Glutamatergic neuron (in vitro differentiated cells): ENCODE results near the gene FLVCR1. TPM values are rescaled to one million over a fixed set of nuclear protein-coding genes. Genes with fewer than 3 reads are reported as not detected.

Experiments used
- DNase-seq: peaks from one replicate; pipeline ENCODE4 v3.0.0; 2022
- H3K27ac Mint-ChIP-seq: one replicate; pipeline ENCODE4 v1.8.0; 2020; ENCODE audit warnings: mild to moderate bottlenecking, mixed read lengths, inconsistent platforms; ENCODE audit not compliant: unreplicated experiment
- H3K27me3 Mint-ChIP-seq: one replicate; pipeline ENCODE4 v1.8.0; 2020; ENCODE audit warnings: mild to moderate bottlenecking, moderate library complexity, mixed read lengths, inconsistent platforms; ENCODE audit not compliant: unreplicated experiment
- H3K36me3 Mint-ChIP-seq: one replicate; pipeline ENCODE4 v1.8.0; 2020; ENCODE audit warnings: mild to moderate bottlenecking, mixed read lengths, inconsistent platforms; ENCODE audit not compliant: unreplicated experiment
- H3K4me1 Mint-ChIP-seq: one replicate; pipeline ENCODE4 v1.8.0; 2020; ENCODE audit warnings: mild to moderate bottlenecking, low read depth, mixed read lengths, inconsistent platforms; ENCODE audit not compliant: unreplicated experiment
- H3K4me3 Mint-ChIP-seq: one replicate; pipeline ENCODE4 v1.8.0; 2020; ENCODE audit warnings: mild to moderate bottlenecking, mixed read lengths, inconsistent platforms; ENCODE audit not compliant: unreplicated experiment
- H3K9me3 Mint-ChIP-seq: one replicate; pipeline ENCODE4 v1.8.0; 2020; ENCODE audit warnings: mild to moderate bottlenecking, moderate library complexity, mixed read lengths, inconsistent platforms; ENCODE audit not compliant: unreplicated experiment
- total RNA-seq: library from RNA; stranded (reverse); fragmentation: NEBNext Ultra II Directional; extraction: Animal tissue kit (Norgen Biotek cat#: 25700); gene quantifications from one replicate; pipeline ENCODE4 v1.2.1, GENCODE V29; 2021; ENCODE audit not compliant: unreplicated experiment
- TF ChIP-seq, protein P1 (sequence below): fragments of 200-600 bp; sonication (generic); IDR thresholded peaks from one replicate; pipeline ENCODE4 v1.5.0; 2021; ENCODE audit not compliant: partially characterized antibody, unreplicated experiment

Gene FLVCR1
- total RNA-seq, 1 donor from 2014 or later, result 33.4 TPM

DNA sequence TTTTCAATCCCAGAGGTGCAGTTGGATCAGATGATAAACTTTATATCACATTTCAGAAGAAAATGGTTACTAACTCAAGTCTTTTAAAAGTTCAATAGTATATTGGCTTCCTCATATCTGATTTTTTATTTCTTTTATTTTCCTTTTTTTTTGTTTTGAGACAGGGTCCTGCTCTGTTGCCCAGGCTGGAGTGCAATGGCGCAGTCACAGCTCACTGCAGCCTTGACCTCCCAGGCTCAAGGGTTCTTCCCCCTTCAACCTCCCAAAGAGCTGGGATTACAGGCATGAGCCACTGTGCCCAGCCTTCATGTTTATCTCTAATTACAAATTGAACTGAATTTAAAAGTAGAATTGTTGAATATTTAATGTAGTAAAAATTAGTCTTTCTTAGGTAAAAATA is 13.9 kb downstream of the FLVCR1 start:
- Mint-ChIP-seq H3K4me3 (no peak overlapping the region), H3K4me1 (no peaks in the 10 kb centered on the region), H3K36me3 (no peaks in the 10 kb centered on the region), H3K27ac (no peak overlapping the region), H3K9me3 (peaks cover 1% of the 10 kb centered on the region), H3K27me3 (no peaks in the 10 kb centered on the region)
- TF ChIP-seq, protein P1, sequence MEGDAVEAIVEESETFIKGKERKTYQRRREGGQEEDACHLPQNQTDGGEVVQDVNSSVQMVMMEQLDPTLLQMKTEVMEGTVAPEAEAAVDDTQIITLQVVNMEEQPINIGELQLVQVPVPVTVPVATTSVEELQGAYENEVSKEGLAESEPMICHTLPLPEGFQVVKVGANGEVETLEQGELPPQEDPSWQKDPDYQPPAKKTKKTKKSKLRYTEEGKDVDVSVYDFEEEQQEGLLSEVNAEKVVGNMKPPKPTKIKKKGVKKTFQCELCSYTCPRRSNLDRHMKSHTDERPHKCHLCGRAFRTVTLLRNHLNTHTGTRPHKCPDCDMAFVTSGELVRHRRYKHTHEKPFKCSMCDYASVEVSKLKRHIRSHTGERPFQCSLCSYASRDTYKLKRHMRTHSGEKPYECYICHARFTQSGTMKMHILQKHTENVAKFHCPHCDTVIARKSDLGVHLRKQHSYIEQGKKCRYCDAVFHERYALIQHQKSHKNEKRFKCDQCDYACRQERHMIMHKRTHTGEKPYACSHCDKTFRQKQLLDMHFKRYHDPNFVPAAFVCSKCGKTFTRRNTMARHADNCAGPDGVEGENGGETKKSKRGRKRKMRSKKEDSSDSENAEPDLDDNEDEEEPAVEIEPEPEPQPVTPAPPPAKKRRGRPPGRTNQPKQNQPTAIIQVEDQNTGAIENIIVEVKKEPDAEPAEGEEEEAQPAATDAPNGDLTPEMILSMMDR, result no peak
- no peak for DNase-seq

DNA sequence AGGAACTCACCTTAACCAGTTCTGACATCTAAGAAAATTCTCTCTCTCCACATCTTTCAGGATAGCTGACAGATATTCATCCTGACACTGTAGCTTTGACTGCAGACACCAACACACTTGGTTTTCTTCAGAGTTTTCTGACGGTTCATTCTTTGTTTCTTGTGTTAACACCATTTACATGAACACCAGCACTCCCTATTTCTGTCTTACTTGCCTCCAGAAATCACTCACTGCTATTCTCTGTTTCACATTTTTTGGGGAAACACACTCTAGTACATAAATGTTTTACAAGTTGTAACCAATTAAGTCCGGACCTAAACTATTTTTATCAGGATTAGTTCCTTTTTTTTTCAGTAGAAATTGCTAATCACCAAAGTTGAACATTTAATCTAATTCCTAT is 15.4 kb downstream of the FLVCR1 start:
- Mint-ChIP-seq H3K36me3 (no peaks in the 10 kb centered on the region), H3K4me3 (no peak overlapping the region), H3K27me3 (no peaks in the 10 kb centered on the region), H3K27ac (no peak overlapping the region), H3K9me3 (peaks cover 1% of the 10 kb centered on the region), H3K4me1 (no peaks in the 10 kb centered on the region)
- TF ChIP-seq, protein P1, result no peak
- no peak for DNase-seq

GRCh38 chr1:212878418-212878817 is 20.3 kb downstream of the FLVCR1 start:
- DNase-seq, result no peak
- H3K36me3 Mint-ChIP-seq, result no peaks in the 10 kb centered on the region
- H3K4me1 Mint-ChIP-seq, result no peaks in the 10 kb centered on the region
- H3K27ac Mint-ChIP-seq, result no peak overlapping the region
- no peak overlapping the region for H3K4me3 Mint-ChIP-seq
- TF ChIP-seq, protein P1, result no peak
- H3K9me3 Mint-ChIP-seq, result peaks cover 1% of the 10 kb centered on the region
- H3K27me3 Mint-ChIP-seq, result no peaks in the 10 kb centered on the region

GRCh38 chr1:212879947-212880690 is 22.0 kb downstream of the FLVCR1 start:
- no peaks in the 10 kb centered on the region for H3K36me3 Mint-ChIP-seq
- no peaks in the 10 kb centered on the region for H3K27me3 Mint-ChIP-seq
- peaks cover 1% of the 10 kb centered on the region for H3K9me3 Mint-ChIP-seq
- DNase-seq, result no peak
- TF ChIP-seq, protein P1, result no peak
- no peak overlapping the region for H3K27ac Mint-ChIP-seq
- no peak overlapping the region for H3K4me3 Mint-ChIP-seq
- no peaks in the 10 kb centered on the region for H3K4me1 Mint-ChIP-seq

- no peak overlapping the region for H3K4me3 Mint-ChIP-seq
- H3K27me3 Mint-ChIP-seq, result no peaks in the 10 kb centered on the region
- H3K4me1 Mint-ChIP-seq, result no peaks in the 10 kb centered on the region
- peaks cover 2% of the 10 kb centered on the region for H3K9me3 Mint-ChIP-seq
- no peak overlapping the region for H3K27ac Mint-ChIP-seq
- H3K36me3 Mint-ChIP-seq, result no peaks in the 10 kb centered on the region
- no peak for DNase-seq
- TF ChIP-seq, protein P1, result no peak
These were observed 26.5 kb downstream of the FLVCR1 start for GRCh38 chr1:212884592-212884991.
